ENCODE data around the gene TIPARP. TPM values are rescaled to one million over a fixed set of nuclear protein-coding genes. Genes with fewer than 3 reads are reported as not detected.

Gene TIPARP
- total RNA-seq, 1 experiment from 2014 or later, result 116 TPM

DNA sequence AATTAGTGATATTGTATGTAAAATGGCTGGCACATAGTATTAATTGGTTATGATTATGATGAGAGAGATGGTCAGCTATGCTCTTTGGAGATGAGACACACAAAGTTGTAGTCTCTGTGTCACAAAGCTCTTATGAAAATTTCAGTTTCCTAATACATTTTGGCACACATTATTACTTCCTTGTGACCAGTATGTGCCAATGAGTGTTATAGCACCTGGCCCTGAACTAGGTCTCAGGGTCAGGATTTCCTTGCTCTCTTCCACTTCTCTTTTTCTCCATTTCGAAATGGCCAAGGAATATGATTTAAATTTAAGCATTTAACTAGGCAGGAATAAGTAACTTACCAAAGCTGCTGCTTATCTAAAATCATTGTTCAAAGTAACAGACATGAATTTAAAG lies 28.0 kb downstream of the TIPARP start:
- Histone ChIP-seq H3K9me3 (ENCODE audit: low read depth, low read length, poor library complexity, severe bottlenecking) (peaks cover 3% of the 10 kb centered on the region), H3K27ac (ENCODE audit: low read depth, low read length, poor library complexity, severe bottlenecking) (peak overlapping the region; percentile 8), H3K36me3 (ENCODE audit: insufficient read depth, low read length, poor library complexity, severe bottlenecking) (peaks cover 95% of the 10 kb centered on the region), H3K4me3 (ENCODE audit: low read depth, low read length, poor library complexity, severe bottlenecking) (no peak overlapping the region), H3K27me3 (replicated peaks; ENCODE audit: insufficient read depth, low read depth, low read length, poor library complexity) (no peaks in the 10 kb centered on the region), H3K4me1 (ENCODE audit: insufficient read depth, low read length, poor library complexity, severe bottlenecking) (peaks cover 27% of the 10 kb centered on the region)
- intact Hi-C loops (cut with micrococcal nuclease; ENCODE audit: unreplicated experiment), result no loop called here
- ChIA-PET CTCF (no interaction called here), POLR2A (ENCODE audit: low non-redundant PET) (interaction anchor here (0.6 kb wide), 1 partner anchor 108 kb away, joined by 3 read pairs; no protein-coding TSS in a partner anchor)
- no TSS peak for BruUV-seq (replicated peaks)
- DNase-seq (ENCODE audit: low spot score), result no peak
- TF ChIP-seq, protein P1, sequence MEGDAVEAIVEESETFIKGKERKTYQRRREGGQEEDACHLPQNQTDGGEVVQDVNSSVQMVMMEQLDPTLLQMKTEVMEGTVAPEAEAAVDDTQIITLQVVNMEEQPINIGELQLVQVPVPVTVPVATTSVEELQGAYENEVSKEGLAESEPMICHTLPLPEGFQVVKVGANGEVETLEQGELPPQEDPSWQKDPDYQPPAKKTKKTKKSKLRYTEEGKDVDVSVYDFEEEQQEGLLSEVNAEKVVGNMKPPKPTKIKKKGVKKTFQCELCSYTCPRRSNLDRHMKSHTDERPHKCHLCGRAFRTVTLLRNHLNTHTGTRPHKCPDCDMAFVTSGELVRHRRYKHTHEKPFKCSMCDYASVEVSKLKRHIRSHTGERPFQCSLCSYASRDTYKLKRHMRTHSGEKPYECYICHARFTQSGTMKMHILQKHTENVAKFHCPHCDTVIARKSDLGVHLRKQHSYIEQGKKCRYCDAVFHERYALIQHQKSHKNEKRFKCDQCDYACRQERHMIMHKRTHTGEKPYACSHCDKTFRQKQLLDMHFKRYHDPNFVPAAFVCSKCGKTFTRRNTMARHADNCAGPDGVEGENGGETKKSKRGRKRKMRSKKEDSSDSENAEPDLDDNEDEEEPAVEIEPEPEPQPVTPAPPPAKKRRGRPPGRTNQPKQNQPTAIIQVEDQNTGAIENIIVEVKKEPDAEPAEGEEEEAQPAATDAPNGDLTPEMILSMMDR (conservative IDR thresholded peaks at IDR 0.05; ENCODE audit: low read depth, low read length), result no peak
- TF ChIP-seq EZH2 (IDR thresholded peaks at IDR 0.05; ENCODE audit: borderline replicate concordance, low read depth, low read length, poor library complexity, severe bottlenecking), result no peak

DNA sequence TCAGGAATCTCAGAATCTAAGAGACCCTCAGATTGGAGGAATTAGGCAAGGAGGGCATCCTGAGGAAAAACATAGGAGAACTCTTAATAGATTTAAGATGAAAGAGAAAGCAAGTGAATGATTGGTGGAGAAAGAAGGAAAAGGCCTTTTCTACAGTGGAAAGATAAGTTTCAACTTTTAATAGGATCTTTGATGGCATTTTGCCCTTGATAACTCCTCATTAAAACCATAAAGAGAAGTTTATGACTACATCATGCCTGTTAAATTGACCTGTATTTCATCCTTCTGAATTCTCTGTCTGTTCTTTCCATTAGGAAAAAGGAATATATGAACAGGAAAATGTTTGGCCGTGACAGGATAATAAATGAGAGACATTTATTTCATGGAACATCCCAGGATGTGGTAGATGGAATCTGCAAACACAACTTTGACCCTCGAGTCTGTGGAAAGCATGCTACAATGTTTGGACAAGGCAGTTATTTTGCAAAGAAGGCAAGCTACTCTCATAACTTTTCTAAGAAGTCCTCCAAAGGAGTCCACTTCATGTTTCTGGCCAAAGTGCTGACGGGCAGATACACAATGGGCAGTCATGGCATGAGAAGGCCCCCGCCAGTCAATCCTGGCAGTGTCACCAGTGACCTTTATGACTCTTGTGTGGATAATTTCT lies 30.1 kb downstream of the TIPARP start:
- POLR2A ChIA-PET (ENCODE audit: low non-redundant PET), result no interaction called here

GRCh38 chr3:156705761-156706616 lies 31.6 kb downstream of the TIPARP start:
- Histone ChIP-seq H3K27ac (ENCODE audit: low read depth, low read length, poor library complexity, severe bottlenecking) (peak overlapping the region; percentile 41), H3K4me1 (ENCODE audit: insufficient read depth, low read length, poor library complexity, severe bottlenecking) (peaks cover 41% of the 10 kb centered on the region), H3K4me3 (ENCODE audit: low read depth, low read length, poor library complexity, severe bottlenecking) (no peak overlapping the region), H3K36me3 (ENCODE audit: insufficient read depth, low read length, poor library complexity, severe bottlenecking) (peaks cover 96% of the 10 kb centered on the region), H3K9me3 (ENCODE audit: low read depth, low read length, poor library complexity, severe bottlenecking) (no peaks in the 10 kb centered on the region), H3K27me3 (replicated peaks; ENCODE audit: insufficient read depth, low read depth, low read length, poor library complexity) (no peaks in the 10 kb centered on the region)
- CTCF ChIA-PET, result no interaction called here
- BruUV-seq (replicated peaks), result no TSS peak
- DNase-seq (ENCODE audit: low spot score), result no peak
- POLR2A ChIA-PET (ENCODE audit: low non-redundant PET), result no interaction called here
- TF ChIP-seq EZH2 (IDR thresholded peaks at IDR 0.05; ENCODE audit: borderline replicate concordance, low read depth, low read length, poor library complexity, severe bottlenecking), result no peak
- TF ChIP-seq, protein P1 (conservative IDR thresholded peaks at IDR 0.05; ENCODE audit: low read depth, low read length), result no peak
- intact Hi-C loops (cut with micrococcal nuclease; ENCODE audit: unreplicated experiment), result no loop called here

More for the DNA sequence above, 30.1 kb downstream of the TIPARP start:
- intact Hi-C loops (cut with micrococcal nuclease; ENCODE audit: unreplicated experiment), result no loop called here
- H3K4me3 ChIP-seq (ENCODE audit: low read depth, low read length, poor library complexity, severe bottlenecking), result no peak overlapping the region
- no peaks in the 10 kb centered on the region for H3K9me3 ChIP-seq (ENCODE audit: low read depth, low read length, poor library complexity, severe bottlenecking)
- TF ChIP-seq, protein P1 (conservative IDR thresholded peaks at IDR 0.05; ENCODE audit: low read depth, low read length), result no peak
- TF ChIP-seq EZH2 (IDR thresholded peaks at IDR 0.05; ENCODE audit: borderline replicate concordance, low read depth, low read length, poor library complexity, severe bottlenecking), result no peak
- peaks cover 94% of the 10 kb centered on the region for H3K36me3 ChIP-seq (ENCODE audit: insufficient read depth, low read length, poor library complexity, severe bottlenecking)
- no peak overlapping the region for H3K27ac ChIP-seq (ENCODE audit: low read depth, low read length, poor library complexity, severe bottlenecking)
- DNase-seq (ENCODE audit: low spot score), result no peak
- BruUV-seq (replicated peaks), result no TSS peak
- peaks cover 42% of the 10 kb centered on the region for H3K4me1 ChIP-seq (ENCODE audit: insufficient read depth, low read length, poor library complexity, severe bottlenecking)
- no peaks in the 10 kb centered on the region for H3K27me3 ChIP-seq (replicated peaks; ENCODE audit: insufficient read depth, low read depth, low read length, poor library complexity)
- CTCF ChIA-PET, result no interaction called here

All from A673 (cell line).